Mucosa of descending colon (tissue), 3 donors: ENCODE data around the gene ZNF385B. TPM values are rescaled to one million over a fixed set of nuclear protein-coding genes. Genes with fewer than 3 reads are reported as not detected.

Experiments used
- ATAC-seq: fragments of 200-7000 bp; cut with Tn5 transposase; one replicate; pipeline ENCODE4 v1.9.1; 2020; ENCODE audit warnings: mild to moderate bottlenecking, moderate library complexity
- DNase-seq, 3 donors: peaks; one replicate each; pipeline ENCODE4 v3.0.0-alpha.2; 2020
- H3K36me3 ChIP-seq: fragments of 200-600 bp; one replicate; pipeline ENCODE4 v1.8.0; 2021; ENCODE audit warnings: low read depth, mild to moderate bottlenecking
- H3K4me1 ChIP-seq: fragments of 200-600 bp; one replicate; pipeline ENCODE4 v1.8.0; 2021; ENCODE audit warnings: low read depth, mild to moderate bottlenecking
- H3K4me3 ChIP-seq: fragments of 200-600 bp; one replicate; pipeline ENCODE4 v1.8.0; 2021; ENCODE audit warnings: mild to moderate bottlenecking
- H3K9me3 ChIP-seq: fragments of 200-600 bp; one replicate; pipeline ENCODE4 v1.8.0; 2021; ENCODE audit warnings: mild to moderate bottlenecking
- CTCF ChIP-seq: fragments of 200-600 bp; IDR thresholded peaks from one replicate; pipeline ENCODE4 v1.8.0; 2022; ENCODE audit warnings: antibody characterized with exemption, mild to moderate bottlenecking
- intact Hi-C, 2 donors: fragments of 100-400 bp; cut with DNase I in 1 of 2; cut with micrococcal nuclease in 1 of 2; formaldehyde crosslinking; loops; one replicate each; pipeline versions ENCODE4 v1.11.0 to v1.11.1; 2022; cut with DNase I, micrococcal nuclease
- total RNA-seq, 3 donors: library from RNA; stranded (reverse); fragmentation: NEBNext Ultra II Directional in 2 of 3; extraction: Animal tissue kit (Norgen Biotek cat#: 25700) in 2 of 3; gene quantifications; one replicate each; pipeline versions ENCODE4 v1.2.1 to v1.2.4, GENCODE V29; 2021 to 2023
- donor health status: DM: no; HTN: no; CAD: no; lungs with moderate emphysema.
- donor health status: DM: no; HTN: no; CAD: no.
- donor health status: DM: no; HTN: yes; CAD: no.

The ZNF385B gene
- total RNA-seq, 3 donors from 2014 or later: 1.2 to 2.2 (median 1.6) TPM

- Histone ChIP-seq H3K36me3 (no peaks in the 10 kb centered on the region), H3K4me1 (no peaks in the 10 kb centered on the region), H3K9me3 (no peaks in the 10 kb centered on the region), H3K4me3 (no peak overlapping the region)
- intact Hi-C loops: no loop called here
- ATAC-seq (no peak), DNase-seq (no peak)
- no peak for TF ChIP-seq CTCF
Observed at GRCh38 chr2:179524809-179525339, 336.5 kb downstream of the ZNF385B start.

- Histone ChIP-seq H3K4me3 (no peak overlapping the region), H3K9me3 (no peaks in the 10 kb centered on the region), H3K36me3 (no peaks in the 10 kb centered on the region), H3K4me1 (no peaks in the 10 kb centered on the region)
- ATAC-seq (no peak), DNase-seq (no peak)
- TF ChIP-seq CTCF: no peak
- intact Hi-C loops: no loop called here
Observed at GRCh38 chr2:179521944-179522343, 339.5 kb downstream of the ZNF385B start.

GRCh38 chr2:179518830-179519229 lies 342.6 kb downstream of the ZNF385B start:
- DNase-seq: no peak
- intact Hi-C loops: no loop called here
- Histone ChIP-seq H3K36me3 (no peaks in the 10 kb centered on the region), H3K9me3 (no peaks in the 10 kb centered on the region), H3K4me3 (no peak overlapping the region), H3K4me1 (no peaks in the 10 kb centered on the region)
- TF ChIP-seq CTCF: no peak
- ATAC-seq: no peak

- ATAC-seq (no peak), DNase-seq (no peak)
- TF ChIP-seq CTCF: no peak
- Histone ChIP-seq H3K9me3 (no peaks in the 10 kb centered on the region), H3K36me3 (no peaks in the 10 kb centered on the region), H3K4me3 (no peak overlapping the region), H3K4me1 (no peaks in the 10 kb centered on the region)
- intact Hi-C loops: no loop called here
Observed at GRCh38 chr2:179513181-179513580, 348.2 kb downstream of the ZNF385B start.

- H3K9me3 ChIP-seq: no peaks in the 10 kb centered on the region
- no peaks in the 10 kb centered on the region for H3K4me1 ChIP-seq
- H3K4me3 ChIP-seq: no peak overlapping the region
- intact Hi-C loops: no loop called here
- DNase-seq (no peak), ATAC-seq (no peak)
- no peak for TF ChIP-seq CTCF
- no peaks in the 10 kb centered on the region for H3K36me3 ChIP-seq
Observed at GRCh38 chr2:179512281-179513035, 349.0 kb downstream of the ZNF385B start.
